HepG2 (cell line): ENCODE results near the gene RGS14. TPM values are rescaled to one million over a fixed set of nuclear protein-coding genes. Genes with fewer than 3 reads are reported as not detected.
A peak's percentile ranks its signal among the peaks of the same experiment; 100 is the strongest.

ENCODE experiments used
- ATAC-seq: fragments of 200-7000 bp; cut with Tn5 transposase; 3 replicates; pipeline ENCODE4 v1.9.1; 2020; ENCODE audit warnings: mild to moderate bottlenecking, moderate library complexity
- BruUV-seq: library from RNA; stranded (reverse); fragments of 400-500 nt; replicated peaks from 2 replicates; lab custom pipeline; 2021; lab: Mats Ljungman, UMichigan
- CTCF ChIA-PET: fragments of 300-600 bp; formaldehyde crosslinking; extraction: SDS; loops from one replicate; lab custom pipeline; 2021; ENCODE audit warnings: low total read pairs, inconsistent platforms, low intra/inter-chr PET ratio; lab: Yijun Ruan, JAX
- POLR2A ChIA-PET: fragments of 350-600 bp; sonication (Branson Sonifier 250); formaldehyde crosslinking; loops from one replicate; lab custom pipeline; 2020; ENCODE audit warnings: antibody characterized with exemption, inconsistent platforms; lab: Yijun Ruan, JAX
- DNase-seq: peaks from one replicate; pipeline ENCODE4 v3.0.0-alpha.2; 2015; ENCODE audit warnings: low spot score
- FAIRE-seq: peaks from 3 replicates; lab custom pipeline; 2011; peaks lifted over from hg19 to GRCh38; lab: Jason Lieb, UNC
- H2AFZ ChIP-seq: one replicate; pipeline ENCODE4 v1.6.1; 2011; ENCODE audit warnings: low read length, inconsistent platforms
- H3K27ac ChIP-seq: fragments of 300-600 bp; 3 replicates; pipeline ENCODE4 v1.8.0; 2011; ENCODE audit warnings: mixed run types, mild to moderate bottlenecking, mixed read lengths, low read length, inconsistent platforms; ENCODE audit not compliant: insufficient read depth; ENCODE audit errors: extremely low read length
- H3K27me3 ChIP-seq, 2 experiments: fragments of 200-600 bp in 1 of 2; 2 replicates in 1 of 2; 3 replicates in 1 of 2; pipeline versions ENCODE4 v1.6.0 to v1.8.0; 2011; ENCODE audit warnings: low read length in 2 of 2, mild to moderate bottlenecking in 2 of 2, moderate library complexity in 2 of 2, inconsistent platforms in 1 of 2; ENCODE audit not compliant: insufficient read depth in 2 of 2, control insufficient read depth in 1 of 2
- H3K36me3 ChIP-seq, 2 experiments: fragments of 200-600 bp in 1 of 2; replicated peaks in 1 of 2; 2 replicates in 1 of 2; 3 replicates in 1 of 2; pipeline versions ENCODE4 v1.5.1 to v1.8.0; 2011; ENCODE audit warnings: low read length in 2 of 2, inconsistent platforms in 1 of 2; ENCODE audit not compliant: insufficient read depth in 2 of 2, control insufficient read depth in 1 of 2
- H3K4me1 ChIP-seq: 2 replicates; pipeline ENCODE4 v1.5.1; 2012; ENCODE audit warnings: low read length, inconsistent platforms; ENCODE audit not compliant: insufficient read depth
- H3K4me2 ChIP-seq: 2 replicates; pipeline ENCODE4 v1.6.0; 2011; ENCODE audit warnings: low read depth, low read length, inconsistent platforms
- H3K4me3 ChIP-seq, 3 experiments: fragments of 200-600 bp in 1 of 3; sonication (generic), shearing (Covaris generic) in 1 of 3; replicated peaks in 1 of 3; 2 replicates each; pipeline ENCODE4 v1.5.1; 2011 to 2016; ENCODE audit warnings: low read length in 3 of 3, inconsistent platforms in 2 of 3, low read depth in 2 of 3, mild to moderate bottlenecking in 2 of 3, control low read depth in 1 of 3, mixed read lengths in 1 of 3; ENCODE audit not compliant: insufficient read depth in 1 of 3
- H3K79me2 ChIP-seq: one replicate; pipeline ENCODE4 v1.6.1; 2011; ENCODE audit warnings: low read length, inconsistent platforms; ENCODE audit not compliant: insufficient read depth
- H3K9ac ChIP-seq: 2 replicates; pipeline ENCODE4 v1.6.0; 2011; ENCODE audit warnings: mild to moderate bottlenecking, low read depth, low read length, inconsistent platforms; ENCODE audit not compliant: insufficient read depth
- H3K9me3 ChIP-seq: 2 replicates; pipeline ENCODE4 v1.5.1; 2012; ENCODE audit warnings: mild to moderate bottlenecking, low read length
- H4K20me1 ChIP-seq: 2 replicates; pipeline ENCODE4 v1.6.0; 2011; ENCODE audit warnings: inconsistent platforms, mild to moderate bottlenecking, low read length, moderate library complexity; ENCODE audit not compliant: insufficient read depth
- ATF7 ChIP-seq, 2 experiments: fragments of 450-650 bp in 1 of 2; sonication (generic) in 1 of 2; formaldehyde crosslinking in 1 of 2; IDR thresholded peaks; 2 replicates each; pipeline versions ENCODE4 v1.4.0 to v1.6.1; 2016 to 2020; ENCODE audit warnings: antibody characterized with exemption in 1 of 2, mild to moderate bottlenecking in 1 of 2, missing genetic modification reagents in 1 of 2
- RELA ChIP-seq: sonication (generic); formaldehyde crosslinking; IDR thresholded peaks from 2 replicates; pipeline ENCODE4 v1.4.0; 2020; ENCODE audit warnings: missing genetic modification reagents
- SAP130 ChIP-seq: IDR thresholded peaks from 2 replicates; pipeline ENCODE4 v1.6.1; 2016; ENCODE audit warnings: low read depth
- SMAD9 ChIP-seq: sonication (generic); formaldehyde crosslinking; IDR thresholded peaks from 2 replicates; pipeline ENCODE4 v1.5.1; 2020; ENCODE audit warnings: mild to moderate bottlenecking, missing genetic modification reagents
- ZNF629 ChIP-seq: sonication (generic); formaldehyde crosslinking; conservative IDR thresholded peaks from 2 replicates; pipeline ENCODE4 v1.5.0; 2020; ENCODE audit warnings: missing genetic modification reagents
- WGBS: methylation state at CpG from one replicate; pipeline ENCODE4 v1.1.6; 2017; ENCODE audit warnings: low lambda C conversion rate; 5-methylcytosine and 5-hydroxymethylcytosine counted together
- in situ Hi-C: cut with HindIII; loops from 2 replicates; pipeline ENCODE4 v1.10.0; 2017; ENCODE audit warnings: low pct_unique_long_range_greater_than_20kb; ENCODE audit not compliant: extremely low pct_ligation_motif_present
- intact Hi-C: fragments of 100-400 bp; cut with micrococcal nuclease; formaldehyde crosslinking; loops from one replicate; pipeline ENCODE4 v1.10.0; 2022; ENCODE audit not compliant: unreplicated experiment
- polyA plus RNA-seq, 8 experiments: library from polyadenylated mRNA; depleted of rRNA in 3 of 8; stranded (reverse) in 7 of 8; unstranded in 1 of 8; fragments of >200 nt; fragmentation: Illumina TruSeq in 4 of 8; extraction: Trizol in 4 of 8; gene quantifications; 2 replicates each; pipeline versions ENCODE4 v1.2.1 to v1.2.3, GENCODE V29; 2011 to 2016; ENCODE audit warnings: low read depth in 4 of 8, missing spikeins in 1 of 8, mixed read lengths in 1 of 8; ENCODE audit not compliant: insufficient read depth in 1 of 8
- total RNA-seq, 5 experiments: library from RNA; depleted of rRNA; stranded (reverse); fragments of >200 nt; fragmentation: Illumina TruSeq; extraction: Trizol; gene quantifications; 2 replicates each; pipeline ENCODE4 v1.2.3, GENCODE V29; 2016; ENCODE audit warnings: low read depth in 1 of 5
- TF ChIP-seq, protein P1 (sequence below): sonication (generic); formaldehyde crosslinking; IDR thresholded peaks from 2 replicates; pipeline ENCODE4 v1.4.0; 2020; ENCODE audit warnings: mild to moderate bottlenecking, missing genetic modification reagents
- TF ChIP-seq, protein P2 (sequence below): sonication (generic); formaldehyde crosslinking; conservative IDR thresholded peaks from 2 replicates; pipeline ENCODE4 v1.4.0; 2020; ENCODE audit warnings: missing genetic modification reagents

The RGS14 gene
- total and polyA plus RNA-seq, 2 of the 13 experiments (the other 11 are each of a cell fraction or from before 2014, with no cell fraction given), result 11.1 to 17.2 TPM

DNA sequence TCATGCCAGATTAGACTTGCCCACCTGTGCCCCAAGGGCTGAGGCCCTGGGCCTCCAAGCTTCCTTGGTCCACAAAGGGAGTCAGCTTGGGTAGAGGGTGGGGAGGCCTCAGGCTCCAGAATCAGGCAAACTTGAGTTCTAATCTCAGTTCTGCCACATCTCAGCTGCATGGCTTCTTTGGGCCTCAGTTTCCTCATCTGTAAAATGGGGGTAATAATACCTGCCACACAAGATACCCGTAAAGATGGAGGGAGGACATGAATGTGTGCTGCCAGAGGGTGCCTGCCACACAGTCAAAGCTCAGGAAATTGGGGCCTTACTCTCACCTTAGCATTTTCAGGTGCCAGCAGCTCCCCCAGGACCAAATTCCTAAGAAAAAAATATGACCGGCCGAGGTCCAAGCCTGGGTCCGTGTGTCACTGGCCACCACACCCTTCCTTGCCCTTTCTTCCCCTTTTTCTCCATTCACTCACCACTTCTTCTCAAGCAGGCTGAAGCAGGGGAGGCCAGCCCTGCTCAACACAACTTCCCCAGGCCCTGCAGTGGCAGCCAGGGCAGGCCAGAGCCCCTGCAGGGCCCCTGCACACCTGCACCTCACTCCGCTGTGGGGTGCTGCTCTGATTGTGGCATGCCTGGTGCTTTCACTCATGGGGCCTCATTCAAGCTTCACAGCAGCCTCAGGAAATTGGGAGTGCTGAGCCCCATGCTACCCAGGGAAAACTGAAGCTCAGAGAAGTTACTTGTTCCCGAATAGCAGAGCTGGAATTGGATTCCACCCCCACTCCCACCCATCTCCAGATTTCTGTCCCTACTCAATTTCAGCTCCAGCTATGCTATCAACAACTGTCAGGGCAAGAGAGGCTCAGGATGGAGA, 3.9 kb downstream of the RGS14 start:
- peak; percentile 41 for ATAC-seq
- Histone ChIP-seq H3K79me2 (no peaks in the 10 kb centered on the region), H4K20me1 (no peaks in the 10 kb centered on the region), H3K9ac (no peak overlapping the region; the same call in 1 of the 2 replicates), H3K36me3 (no peaks in the 10 kb centered on the region), H3K4me1 (peaks cover 97% of the 10 kb centered on the region), H3K4me2 (peak overlapping the region; percentile 87), H2AFZ (no peak overlapping the region), H3K27ac (no peak overlapping the region), H3K27me3 (peaks cover 0 to 23% of the 10 kb centered on the region in 2 experiments; a peak in 4 of 5 replicates), H3K4me3 (peak overlapping the region in 1 of 3 experiments; percentile 81; a peak in 2 of 6 replicates), H3K9me3 (no peaks in the 10 kb centered on the region)
- 38% methylated on average over 6 of the region's 6 CpGs for WGBS
- in situ Hi-C loops (loop anchor here (5.0 to 25.0 kb wide), 2 partner anchors 49 to 824 kb away; partner anchors contain the start of genes CDHR2, MXD3 and RNF44), intact Hi-C loops (no loop called here)
- ChIA-PET POLR2A (interaction anchor here (2.0 to 2.8 kb wide), 3 partner anchors 9 to 17 kb away, joined by 10 to 19 read pairs (median 16); partner anchors contain the start of gene LMAN2), CTCF (interaction anchor here (1.0 kb wide), 1 partner anchor 49 kb away, joined by 3 read pairs; the partner anchor contains the start of gene MXD3)
- TF ChIP-seq SAP130 (CRISPR knock-in tag), result 0 out of 2 replicates have a peak, but pooled peaks have one; percentile 1
- TF ChIP-seq ZNF629, result peak; percentile 89
- no peak for TF ChIP-seq RELA (CRISPR knock-in tag)
- no peak for TF ChIP-seq SMAD9 (CRISPR knock-in tag)
- TF ChIP-seq, protein P1, sequence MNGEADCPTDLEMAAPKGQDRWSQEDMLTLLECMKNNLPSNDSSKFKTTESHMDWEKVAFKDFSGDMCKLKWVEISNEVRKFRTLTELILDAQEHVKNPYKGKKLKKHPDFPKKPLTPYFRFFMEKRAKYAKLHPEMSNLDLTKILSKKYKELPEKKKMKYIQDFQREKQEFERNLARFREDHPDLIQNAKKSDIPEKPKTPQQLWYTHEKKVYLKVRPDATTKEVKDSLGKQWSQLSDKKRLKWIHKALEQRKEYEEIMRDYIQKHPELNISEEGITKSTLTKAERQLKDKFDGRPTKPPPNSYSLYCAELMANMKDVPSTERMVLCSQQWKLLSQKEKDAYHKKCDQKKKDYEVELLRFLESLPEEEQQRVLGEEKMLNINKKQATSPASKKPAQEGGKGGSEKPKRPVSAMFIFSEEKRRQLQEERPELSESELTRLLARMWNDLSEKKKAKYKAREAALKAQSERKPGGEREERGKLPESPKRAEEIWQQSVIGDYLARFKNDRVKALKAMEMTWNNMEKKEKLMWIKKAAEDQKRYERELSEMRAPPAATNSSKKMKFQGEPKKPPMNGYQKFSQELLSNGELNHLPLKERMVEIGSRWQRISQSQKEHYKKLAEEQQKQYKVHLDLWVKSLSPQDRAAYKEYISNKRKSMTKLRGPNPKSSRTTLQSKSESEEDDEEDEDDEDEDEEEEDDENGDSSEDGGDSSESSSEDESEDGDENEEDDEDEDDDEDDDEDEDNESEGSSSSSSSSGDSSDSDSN (CRISPR knock-in tag), result 0 out of 2 replicates have a peak, but pooled peaks have one; percentile 25
- TF ChIP-seq, protein P2, sequence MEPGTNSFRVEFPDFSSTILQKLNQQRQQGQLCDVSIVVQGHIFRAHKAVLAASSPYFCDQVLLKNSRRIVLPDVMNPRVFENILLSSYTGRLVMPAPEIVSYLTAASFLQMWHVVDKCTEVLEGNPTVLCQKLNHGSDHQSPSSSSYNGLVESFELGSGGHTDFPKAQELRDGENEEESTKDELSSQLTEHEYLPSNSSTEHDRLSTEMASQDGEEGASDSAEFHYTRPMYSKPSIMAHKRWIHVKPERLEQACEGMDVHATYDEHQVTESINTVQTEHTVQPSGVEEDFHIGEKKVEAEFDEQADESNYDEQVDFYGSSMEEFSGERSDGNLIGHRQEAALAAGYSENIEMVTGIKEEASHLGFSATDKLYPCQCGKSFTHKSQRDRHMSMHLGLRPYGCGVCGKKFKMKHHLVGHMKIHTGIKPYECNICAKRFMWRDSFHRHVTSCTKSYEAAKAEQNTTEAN, result no peak
- TF ChIP-seq ATF7 (IDR thresholded peaks at IDR 0.05), result no peak
- no peak for TF ChIP-seq ATF7 (CRISPR knock-in tag; IDR thresholded peaks at IDR 0.05)
- DNase-seq, result no peak
- no peak for FAIRE-seq
- BruUV-seq, result no TSS peak
